Measurements from ENCODE around the gene MIEN1.
A peak's percentile ranks its signal among the peaks of the same experiment; 100 is the strongest.
"Not testable (repeated sequence)": the region's sequence is repeated elsewhere in the genome, so short reads cannot be mapped to it uniquely, and the experiment has no call there.

MIEN1 gene

DNA sequence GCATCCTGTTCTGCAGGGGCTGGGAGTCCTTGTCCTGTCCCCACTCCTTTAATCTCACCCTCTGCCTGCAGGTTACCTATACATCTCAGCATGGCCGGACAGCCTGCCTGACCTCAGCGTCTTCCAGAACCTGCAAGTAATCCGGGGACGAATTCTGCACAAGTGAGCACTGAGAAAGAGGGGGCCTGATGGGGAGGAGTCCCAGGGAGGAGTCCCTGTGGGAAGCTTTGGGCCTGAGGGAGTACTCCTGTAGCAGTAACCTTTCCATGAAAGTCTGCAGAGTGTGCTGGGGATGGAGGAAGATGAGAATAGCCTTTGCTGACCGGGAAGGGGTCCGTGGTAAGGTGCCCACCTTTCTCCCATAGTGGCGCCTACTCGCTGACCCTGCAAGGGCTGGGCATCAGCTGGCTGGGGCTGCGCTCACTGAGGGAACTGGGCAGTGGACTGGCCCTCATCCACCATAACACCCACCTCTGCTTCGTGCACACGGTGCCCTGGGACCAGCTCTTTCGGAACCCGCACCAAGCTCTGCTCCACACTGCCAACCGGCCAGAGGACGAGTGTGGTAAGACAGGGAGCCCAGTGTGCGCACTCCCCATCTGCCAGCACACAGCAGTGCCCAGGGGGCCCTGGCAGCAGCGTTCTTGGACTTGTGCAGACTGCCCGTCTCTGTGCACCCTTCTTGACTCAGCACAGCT, 14.8 kb downstream of the MIEN1 start:
- DNase-seq: no peak

DNA sequence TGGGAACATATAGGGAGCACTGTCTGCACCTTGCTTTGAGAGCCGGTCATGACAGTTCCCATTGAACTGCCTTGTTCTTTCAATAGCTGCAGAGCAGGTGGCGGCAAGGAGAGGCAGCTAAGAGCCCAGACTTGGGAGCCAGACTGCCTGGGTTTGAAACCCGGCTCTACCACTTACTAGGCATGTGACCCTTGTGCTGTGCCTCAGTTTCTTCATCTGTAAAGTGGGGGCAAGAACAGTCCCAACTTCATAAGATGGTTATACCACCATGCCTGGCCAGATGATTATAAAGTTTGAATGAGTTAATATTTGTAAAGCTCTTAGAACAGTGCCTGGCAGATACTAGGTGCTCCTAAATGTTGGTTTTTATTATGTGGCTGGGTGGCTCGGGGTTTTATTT, 16.1 kb downstream of the MIEN1 start:
- DNase-seq: no peak

DNA sequence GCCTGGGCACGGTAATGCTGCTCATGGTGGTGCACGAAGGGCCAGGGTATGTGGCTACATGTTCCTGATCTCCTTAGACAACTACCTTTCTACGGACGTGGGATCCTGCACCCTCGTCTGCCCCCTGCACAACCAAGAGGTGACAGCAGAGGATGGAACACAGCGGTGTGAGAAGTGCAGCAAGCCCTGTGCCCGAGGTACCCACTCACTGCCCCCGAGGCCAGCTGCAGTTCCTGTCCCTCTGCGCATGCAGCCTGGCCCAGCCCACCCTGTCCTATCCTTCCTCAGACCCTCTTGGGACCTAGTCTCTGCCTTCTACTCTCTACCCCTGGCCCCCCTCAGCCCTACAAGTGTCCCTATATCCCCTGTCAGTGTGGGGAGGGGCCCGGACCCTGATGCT, 18.5 kb downstream of the MIEN1 start:
- no peak for DNase-seq

DNA sequence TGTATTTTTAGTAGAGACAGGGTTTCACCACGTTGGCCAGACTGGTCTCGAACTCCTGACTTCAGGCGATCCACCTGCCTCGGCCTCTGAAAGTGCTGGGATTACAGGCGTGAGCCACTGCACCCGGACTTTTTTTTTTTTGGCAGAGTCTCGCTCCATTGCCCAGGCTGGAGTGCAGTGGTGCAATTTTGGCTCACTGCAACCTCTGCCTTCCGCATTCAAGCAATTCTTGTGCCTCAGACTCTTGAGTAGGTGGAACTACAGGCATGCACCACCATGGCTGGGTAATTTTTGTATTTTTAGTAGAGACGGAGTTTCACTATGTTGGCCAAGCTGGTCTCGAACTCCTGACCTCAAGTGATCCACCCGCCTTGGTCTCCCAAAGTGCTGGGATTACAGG, 19.3 kb downstream of the MIEN1 start:
- not testable (repeated sequence) for DNase-seq

- no peak for DNase-seq
Observed at GRCh38 chr17:39709998-39710964, 20.1 kb downstream of the MIEN1 start.

DNA sequence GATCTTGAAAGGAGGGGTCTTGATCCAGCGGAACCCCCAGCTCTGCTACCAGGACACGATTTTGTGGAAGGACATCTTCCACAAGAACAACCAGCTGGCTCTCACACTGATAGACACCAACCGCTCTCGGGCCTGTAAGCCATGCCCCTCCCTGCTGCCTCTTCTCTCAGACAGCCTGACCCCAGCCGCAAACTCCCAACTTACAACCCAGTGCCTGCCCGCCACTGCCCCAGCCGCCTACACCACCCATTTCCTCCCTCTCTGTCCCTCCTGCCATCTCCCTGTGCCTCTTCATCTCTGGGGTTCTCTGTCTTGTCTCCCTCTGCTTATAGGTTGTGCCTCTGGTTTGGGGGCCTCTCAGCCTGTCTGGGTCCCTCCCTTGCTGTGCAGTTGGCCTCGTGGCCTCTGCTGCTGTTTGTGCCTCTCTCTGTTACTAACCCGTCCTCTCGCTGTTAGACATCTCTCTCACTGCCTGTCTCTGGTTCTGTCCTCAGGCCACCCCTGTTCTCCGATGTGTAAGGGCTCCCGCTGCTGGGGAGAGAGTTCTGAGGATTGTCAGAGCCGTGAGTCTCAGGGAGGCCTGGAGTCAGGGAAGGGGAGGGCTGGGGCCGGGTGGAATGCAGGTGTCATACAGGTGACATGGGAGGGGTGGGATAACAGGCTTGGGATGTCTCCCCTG, 20.9 kb downstream of the MIEN1 start:
- DNase-seq: peak; percentile 54

DNA sequence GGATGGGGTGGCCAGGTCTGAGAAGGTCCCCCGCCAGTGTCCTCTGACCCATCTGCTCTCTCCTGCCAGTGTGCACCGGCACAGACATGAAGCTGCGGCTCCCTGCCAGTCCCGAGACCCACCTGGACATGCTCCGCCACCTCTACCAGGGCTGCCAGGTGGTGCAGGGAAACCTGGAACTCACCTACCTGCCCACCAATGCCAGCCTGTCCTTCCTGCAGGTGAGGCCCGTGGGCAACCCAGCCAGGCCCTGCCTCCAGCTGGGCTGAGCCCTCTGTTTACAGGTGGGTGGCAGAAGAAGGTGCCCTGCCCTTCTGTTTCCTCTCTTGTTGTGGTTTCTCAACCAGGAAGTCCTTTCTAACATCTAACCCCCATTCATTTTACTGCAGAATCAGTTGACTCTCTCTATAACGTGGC, 23.4 kb downstream of the MIEN1 start:
- DNase-seq: peak; percentile 54

DNA sequence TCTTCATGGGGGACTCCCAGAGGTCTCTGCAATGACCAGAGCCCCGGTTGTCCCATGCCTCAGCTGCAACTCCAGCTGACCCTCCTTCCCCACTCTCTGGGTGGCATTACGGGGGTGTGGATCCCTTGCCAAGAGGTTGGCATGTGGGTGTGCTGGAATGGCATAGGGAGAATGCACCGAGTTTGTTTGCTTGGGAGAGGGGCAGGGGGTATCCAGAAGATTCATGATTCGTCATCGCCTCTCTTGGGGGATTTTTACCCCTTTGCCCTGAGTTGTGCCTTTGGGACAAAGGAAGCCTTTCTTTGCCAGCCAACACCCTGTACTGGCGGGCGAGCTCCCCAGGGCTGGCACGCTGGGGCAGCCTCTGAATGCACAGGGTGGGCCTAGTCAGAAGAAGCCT, 23.9 kb downstream of the MIEN1 start:
- no peak for DNase-seq

DNA sequence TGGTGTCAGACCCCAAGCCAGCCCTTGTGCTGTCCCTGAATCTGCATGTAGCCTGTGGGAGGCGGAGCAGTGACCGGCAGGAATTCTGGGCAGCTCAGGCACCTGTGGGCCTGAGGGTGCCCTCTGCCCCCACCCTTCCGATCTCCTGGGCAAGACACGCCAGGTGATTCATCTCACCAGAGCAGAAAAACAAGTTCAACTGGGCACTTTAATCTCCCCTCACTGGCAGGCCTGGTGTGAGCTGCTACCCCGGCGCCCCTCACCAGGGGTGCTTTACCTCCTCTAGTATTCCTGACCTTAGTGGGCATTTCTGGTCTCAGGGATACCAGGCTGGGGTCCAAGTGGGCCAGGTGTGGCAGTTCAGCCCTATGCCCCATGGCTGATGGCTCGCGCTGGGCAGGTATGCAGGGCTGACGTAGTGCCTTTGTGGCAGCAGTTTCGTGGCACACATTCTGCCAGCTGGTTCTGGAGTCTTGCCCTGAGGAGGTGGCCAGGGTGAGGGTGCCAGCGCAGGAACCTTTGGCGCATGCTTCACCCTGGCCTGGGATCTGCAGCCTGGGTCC, 24.5 kb downstream of the MIEN1 start:
- DNase-seq: peak; percentile 76

DNA sequence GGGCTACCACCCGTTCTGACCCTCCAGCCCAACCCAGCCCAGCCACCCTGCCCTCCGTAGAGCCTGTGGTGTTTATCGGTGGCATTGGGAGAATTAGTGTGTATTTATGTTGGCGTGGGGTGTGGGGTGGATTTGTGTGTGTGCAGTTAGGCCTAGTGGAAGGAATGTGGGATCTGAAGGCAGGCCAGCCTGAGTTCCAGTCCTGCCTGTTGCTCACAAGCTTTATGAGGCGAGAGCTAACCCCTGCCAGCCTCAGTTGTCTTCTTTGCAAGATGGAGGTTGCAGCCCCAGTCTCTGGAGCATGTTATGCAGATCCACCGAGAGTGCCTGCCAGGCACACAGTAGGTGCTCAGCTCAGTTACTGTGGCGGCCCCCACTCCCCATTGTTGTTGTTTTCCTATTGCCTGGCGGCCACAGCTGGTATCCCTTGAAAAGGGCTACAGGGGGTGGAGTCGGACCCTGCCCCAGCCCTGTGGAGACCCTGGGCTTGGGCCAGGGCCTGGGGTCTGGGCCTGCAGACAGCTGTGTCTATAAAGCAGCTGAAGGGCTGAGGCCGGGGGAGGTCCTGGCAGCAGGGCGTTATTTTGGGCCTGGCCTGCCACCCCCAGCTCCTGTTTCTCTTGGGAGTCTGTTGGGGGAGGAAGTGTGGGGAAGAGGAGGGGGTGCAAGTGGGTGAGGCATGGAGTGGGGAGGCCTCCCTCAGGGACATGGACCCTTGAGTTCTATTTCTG, 25.3 kb downstream of the MIEN1 start:
- DNase-seq: peak; percentile 68

DNA sequence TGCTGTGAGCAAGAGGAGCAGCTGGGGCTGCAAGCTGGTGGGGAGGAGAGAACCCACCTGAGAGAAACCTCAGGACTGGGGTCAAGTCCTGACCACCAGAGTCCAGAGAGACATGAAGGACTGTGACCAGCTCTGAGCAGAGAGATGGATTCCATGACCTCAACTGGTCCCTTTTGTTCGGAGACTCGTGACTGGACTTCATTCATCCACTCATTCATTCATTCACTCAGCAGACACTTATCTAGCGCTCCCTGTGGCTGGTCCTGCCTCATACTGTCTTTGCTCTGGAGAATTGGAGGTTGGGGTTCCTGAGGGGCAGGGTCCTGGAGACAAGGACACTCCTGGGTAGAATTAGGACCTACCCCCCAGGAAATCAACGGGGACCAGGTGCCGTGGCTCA, 26.4 kb downstream of the MIEN1 start:
- DNase-seq: no peak

DNA sequence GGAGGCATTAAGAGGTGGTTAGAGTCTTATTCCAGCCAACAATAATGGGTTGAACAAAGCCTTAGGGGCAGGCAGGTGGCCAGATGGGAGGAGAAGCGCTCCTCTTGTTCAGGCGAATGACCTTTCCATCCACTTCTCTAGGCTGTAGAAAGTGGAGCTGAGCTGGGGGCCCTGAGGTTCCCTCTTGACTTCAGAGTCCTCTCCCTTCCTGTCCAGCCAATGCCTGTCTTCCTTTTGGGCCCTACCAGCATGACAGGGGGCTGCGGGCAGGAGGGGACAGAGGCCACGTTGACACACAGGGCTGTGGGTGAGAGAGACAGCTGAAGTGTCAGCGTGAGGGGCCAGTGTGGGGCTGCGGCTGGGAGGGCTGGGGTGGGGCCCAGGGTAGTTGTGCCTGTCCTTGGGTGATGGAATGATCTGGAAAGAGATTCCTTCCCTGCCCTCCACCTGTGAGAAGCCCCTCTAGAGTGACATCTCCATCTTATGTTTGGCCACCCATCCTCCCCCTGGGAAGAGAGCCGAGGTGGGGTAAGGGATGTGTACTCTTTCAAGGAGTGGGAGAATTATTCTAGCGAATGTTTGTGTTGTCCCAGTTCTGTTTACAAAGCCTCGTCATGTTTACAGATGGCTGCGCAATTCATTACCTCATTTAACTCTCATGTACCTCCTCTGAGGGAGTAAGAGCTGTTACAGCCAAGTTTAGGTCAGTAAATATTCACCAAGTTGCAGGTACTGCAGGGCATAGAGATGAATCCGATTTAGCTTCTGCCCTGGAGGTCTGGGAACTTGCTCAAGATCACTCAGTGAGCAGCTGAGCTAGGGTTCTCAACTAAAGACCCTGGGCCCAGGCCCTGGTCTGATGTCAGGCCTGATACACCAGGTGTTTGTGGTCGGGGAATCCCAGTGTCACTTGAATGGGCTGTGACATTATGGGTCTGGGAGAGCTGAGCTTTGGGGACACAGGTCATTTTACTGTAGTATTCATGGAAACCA, 27.1 kb downstream of the MIEN1 start:
- DNase-seq: no peak

GRCh38 chr17:39701784-39702422, 28.4 kb downstream of the MIEN1 start:
- no peak for DNase-seq

DNA sequence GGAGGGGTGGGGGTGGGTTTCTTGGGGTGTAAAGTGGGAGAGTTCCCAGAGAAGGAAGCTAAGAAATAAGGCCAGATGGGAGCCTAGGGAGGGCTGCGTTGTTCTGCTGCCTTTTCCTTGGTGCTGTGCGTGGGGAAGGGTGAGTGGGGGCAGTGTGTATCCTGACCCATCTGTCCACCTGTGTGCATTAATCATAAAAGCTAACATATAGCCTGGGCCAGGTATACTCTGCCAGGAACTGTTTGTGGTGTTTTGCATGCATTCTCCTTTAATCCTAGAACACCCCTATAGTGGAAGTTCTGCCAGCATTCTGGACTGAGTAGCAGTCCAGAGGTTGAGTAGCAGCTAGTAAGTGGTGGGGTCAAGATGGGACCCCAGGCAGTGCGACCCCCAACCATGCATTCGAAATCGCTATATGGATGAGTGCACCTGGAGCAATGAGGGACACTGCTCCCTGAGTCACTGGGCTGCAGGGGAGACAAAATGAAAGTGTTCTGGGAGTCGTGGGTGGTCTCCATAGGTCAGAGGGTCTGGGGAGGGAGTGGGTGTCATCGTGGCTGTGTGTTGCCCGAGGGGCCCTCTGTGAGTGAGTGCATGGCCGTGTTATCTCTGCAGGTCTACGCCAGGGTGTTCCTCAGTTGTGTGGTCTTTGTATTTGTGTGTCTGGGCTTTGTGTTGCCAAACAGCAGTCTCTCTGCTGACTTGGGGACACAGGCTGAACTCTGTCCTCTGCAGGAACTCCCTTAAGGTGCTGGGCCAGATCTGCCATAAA, 29.1 kb downstream of the MIEN1 start:
- DNase-seq: peak; percentile 74

- peak; percentile 78 for DNase-seq
Observed at GRCh38 chr17:39700148-39700987, 30.0 kb downstream of the MIEN1 start.

DNA sequence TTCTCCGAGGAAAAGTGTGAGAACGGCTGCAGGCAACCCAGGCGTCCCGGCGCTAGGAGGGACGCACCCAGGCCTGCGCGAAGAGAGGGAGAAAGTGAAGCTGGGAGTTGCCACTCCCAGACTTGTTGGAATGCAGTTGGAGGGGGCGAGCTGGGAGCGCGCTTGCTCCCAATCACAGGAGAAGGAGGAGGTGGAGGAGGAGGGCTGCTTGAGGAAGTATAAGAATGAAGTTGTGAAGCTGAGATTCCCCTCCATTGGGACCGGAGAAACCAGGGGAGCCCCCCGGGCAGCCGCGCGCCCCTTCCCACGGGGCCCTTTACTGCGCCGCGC, 30.5 kb downstream of the MIEN1 start, which contains the start of gene ERBB2:
ERBB2 (plus strand) TSS at position 247 of the 330 bp plus-strand sequence. CDS start 175 bp downstream, outside the sequence.
- peak; percentile 94 for DNase-seq

DNA sequence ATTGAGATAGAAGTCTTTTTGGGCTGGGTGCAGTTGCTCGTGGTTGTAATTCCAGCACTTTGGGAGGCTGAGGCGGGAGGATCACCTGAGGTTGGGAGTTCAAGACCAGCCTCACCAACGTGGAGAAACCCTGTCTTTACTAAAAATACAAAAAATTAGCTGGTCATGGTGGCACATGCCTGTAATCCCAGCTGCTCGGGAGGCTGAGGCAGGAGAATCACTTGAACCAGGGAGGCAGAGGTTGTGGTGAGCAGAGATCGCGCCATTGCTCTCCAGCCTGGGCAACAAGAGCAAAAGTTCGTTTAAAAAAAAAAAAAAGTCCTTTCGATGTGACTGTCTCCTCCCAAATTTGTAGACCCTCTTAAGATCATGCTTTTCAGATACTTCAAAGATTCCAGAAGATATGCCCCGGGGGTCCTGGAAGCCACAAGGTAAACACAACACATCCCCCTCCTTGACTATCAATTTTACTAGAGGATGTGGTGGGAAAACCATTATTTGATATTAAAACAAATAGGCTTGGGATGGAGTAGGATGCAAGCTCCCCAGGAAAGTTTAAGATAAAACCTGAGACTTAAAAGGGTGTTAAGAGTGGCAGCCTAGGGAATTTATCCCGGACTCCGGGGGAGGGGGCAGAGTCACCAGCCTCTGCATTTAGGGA, 31.0 kb downstream of the MIEN1 start:
- not testable (repeated sequence) for DNase-seq

- no peak for DNase-seq
Observed at GRCh38 chr17:39697961-39698360, 32.4 kb downstream of the MIEN1 start.

Data from islet precursor cell (in vitro differentiated cells).